Activated CD4-positive, alpha-beta T cell treated with anti-CD3 and anti-CD28 coated beads, Interleukin-2, amount 10 ng/mL, durations not matched to agents 7 days and 5 days (primary cell): Measurements from ENCODE around the gene ATF1. TPM values are rescaled to one million over a fixed set of nuclear protein-coding genes. Genes with fewer than 3 reads are reported as not detected.

Source experiments
- CTCF ChIA-PET: fragments of 350-600 bp; sonication (Branson Sonifier 250); formaldehyde crosslinking; loops from one replicate; lab custom pipeline; 2021; ENCODE audit warnings: antibody characterized with exemption; lab: Charles Lee
- POLR2A ChIA-PET: fragments of 350-600 bp; sonication (Branson Sonifier 250); formaldehyde crosslinking; loops from one replicate; lab custom pipeline; 2021; ENCODE audit warnings: antibody characterized with exemption; lab: Charles Lee
- DNase-seq: peaks from one replicate; pipeline ENCODE4 v3.0.0-alpha.2; 2020
- H3K27ac Mint-ChIP-seq: one replicate; pipeline ENCODE4 v1.8.0; 2021; ENCODE audit warnings: mild to moderate bottlenecking, moderate library complexity, mixed read lengths
- H3K27me3 Mint-ChIP-seq: one replicate; pipeline ENCODE4 v1.8.0; 2021; ENCODE audit warnings: mixed read lengths
- H3K36me3 Mint-ChIP-seq: one replicate; pipeline ENCODE4 v1.8.0; 2021; ENCODE audit warnings: low read depth, mixed read lengths
- H3K4me1 Mint-ChIP-seq: one replicate; pipeline ENCODE4 v1.8.0; 2021; ENCODE audit warnings: mixed read lengths
- H3K4me3 Mint-ChIP-seq: one replicate; pipeline ENCODE4 v1.8.0; 2021; ENCODE audit warnings: mild to moderate bottlenecking, moderate library complexity, mixed read lengths
- H3K9me3 Mint-ChIP-seq: one replicate; pipeline ENCODE4 v1.8.0; 2021; ENCODE audit warnings: mixed read lengths
- total RNA-seq, 2 experiments: library from RNA; stranded (reverse); gene quantifications; one replicate each; pipeline ENCODE4 v1.2.3, GENCODE V29; 2021

Gene ATF1
- total RNA-seq, 2 experiments from 2014 or later: 42.4 to 51.3 TPM

- no peak overlapping the region for H3K27ac Mint-ChIP-seq
- no peaks in the 10 kb centered on the region for H3K4me1 Mint-ChIP-seq
- no peaks in the 10 kb centered on the region for H3K9me3 Mint-ChIP-seq
- H3K4me3 Mint-ChIP-seq: no peak overlapping the region
- ChIA-PET CTCF (interaction anchor here (1.2 kb wide), 1 partner anchor 230 kb away, joined by 4 read pairs; the partner anchor contains the start of gene DIP2B), POLR2A (no interaction called here)
- DNase-seq: peak; percentile 27
- no peaks in the 10 kb centered on the region for H3K27me3 Mint-ChIP-seq
- peaks cover 48% of the 10 kb centered on the region for H3K36me3 Mint-ChIP-seq
These were observed 29.3 kb upstream of the ATF1 start for GRCh38 chr12:50734409-50735263.

GRCh38 chr12:50739611-50740010, 24.3 kb upstream of the ATF1 start:
- ChIA-PET POLR2A (interaction anchor here (0.5 kb wide), 1 partner anchor 480 kb away, joined by 3 read pairs; no protein-coding TSS in a partner anchor), CTCF (interaction anchor here (1.1 kb wide), 1 partner anchor 235 kb away, joined by 3 read pairs; the partner anchor contains the start of gene DIP2B)
- no peaks in the 10 kb centered on the region for H3K4me1 Mint-ChIP-seq
- no peaks in the 10 kb centered on the region for H3K9me3 Mint-ChIP-seq
- H3K36me3 Mint-ChIP-seq: peaks cover 63% of the 10 kb centered on the region
- no peak overlapping the region for H3K27ac Mint-ChIP-seq
- no peak for DNase-seq
- H3K4me3 Mint-ChIP-seq: no peak overlapping the region
- no peaks in the 10 kb centered on the region for H3K27me3 Mint-ChIP-seq

DNA sequence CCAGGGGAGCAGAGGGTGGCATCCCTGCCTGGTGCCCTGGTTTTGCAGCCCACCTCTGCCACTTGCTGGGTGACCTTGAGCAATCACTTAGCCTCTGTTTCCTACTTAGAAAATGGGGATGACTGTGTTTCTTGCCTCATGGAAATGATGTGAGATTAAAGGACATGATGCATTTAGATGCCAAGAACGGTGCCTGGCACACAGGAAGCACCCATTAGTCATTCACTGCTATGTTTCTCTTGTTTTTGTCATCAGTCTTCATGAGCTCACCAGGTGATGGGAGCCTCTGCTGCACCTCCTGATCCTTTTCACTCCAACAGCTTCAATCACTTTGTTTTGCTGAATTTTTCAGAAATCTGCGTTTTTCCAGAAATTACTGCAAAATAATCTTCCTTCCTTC, 23.6 kb upstream of the ATF1 start:
- Mint-ChIP-seq H3K27ac (no peak overlapping the region), H3K9me3 (no peaks in the 10 kb centered on the region), H3K36me3 (peaks cover 59% of the 10 kb centered on the region), H3K4me1 (no peaks in the 10 kb centered on the region), H3K4me3 (no peak overlapping the region), H3K27me3 (no peaks in the 10 kb centered on the region)
- CTCF ChIA-PET: interaction anchor here (1.1 kb wide), 1 partner anchor 236 kb away, joined by 3 read pairs; the partner anchor contains the start of gene DIP2B
- DNase-seq: no peak
- POLR2A ChIA-PET: interaction anchor here (0.7 kb wide), 1 partner anchor 318 kb away, joined by 3 read pairs; no protein-coding TSS in a partner anchor

DNA sequence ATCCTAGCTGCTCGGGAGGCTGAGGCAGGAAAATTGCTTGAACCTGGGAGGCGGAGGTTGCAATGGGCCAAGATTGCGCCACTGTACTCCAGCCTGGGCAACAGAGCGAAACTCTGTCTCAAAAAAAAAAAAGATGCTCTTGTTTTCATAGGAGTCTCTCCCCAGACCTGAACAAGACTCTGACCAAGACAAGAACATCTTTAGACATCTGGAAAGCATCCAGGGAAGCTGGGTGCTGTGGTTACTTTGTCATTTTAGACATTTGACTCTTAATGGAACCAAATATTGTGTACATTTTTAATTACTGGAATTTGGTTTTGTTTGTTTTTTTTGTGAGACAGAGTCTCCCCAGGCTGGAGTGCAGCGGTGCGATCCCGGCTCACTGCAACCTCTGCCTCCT, 21.1 kb upstream of the ATF1 start:
- ChIA-PET POLR2A (no interaction called here), CTCF (no interaction called here)
- Mint-ChIP-seq H3K4me1 (no peaks in the 10 kb centered on the region), H3K36me3 (peaks cover 60% of the 10 kb centered on the region), H3K4me3 (no peak overlapping the region), H3K27ac (no peak overlapping the region), H3K27me3 (no peaks in the 10 kb centered on the region), H3K9me3 (no peaks in the 10 kb centered on the region)
- DNase-seq: no peak

- CTCF ChIA-PET: no interaction called here
- POLR2A ChIA-PET: no interaction called here
- no peak overlapping the region for H3K27ac Mint-ChIP-seq
- H3K4me3 Mint-ChIP-seq: no peak overlapping the region
- DNase-seq: no peak
- H3K9me3 Mint-ChIP-seq: no peaks in the 10 kb centered on the region
- H3K4me1 Mint-ChIP-seq: no peaks in the 10 kb centered on the region
- H3K27me3 Mint-ChIP-seq: no peaks in the 10 kb centered on the region
- peaks cover 46% of the 10 kb centered on the region for H3K36me3 Mint-ChIP-seq
These were observed 18.0 kb upstream of the ATF1 start for GRCh38 chr12:50745861-50746260.

- POLR2A ChIA-PET: no interaction called here
- H3K9me3 Mint-ChIP-seq: no peaks in the 10 kb centered on the region
These were observed 17.5 kb upstream of the ATF1 start for GRCh38 chr12:50746431-50746830.

DNA sequence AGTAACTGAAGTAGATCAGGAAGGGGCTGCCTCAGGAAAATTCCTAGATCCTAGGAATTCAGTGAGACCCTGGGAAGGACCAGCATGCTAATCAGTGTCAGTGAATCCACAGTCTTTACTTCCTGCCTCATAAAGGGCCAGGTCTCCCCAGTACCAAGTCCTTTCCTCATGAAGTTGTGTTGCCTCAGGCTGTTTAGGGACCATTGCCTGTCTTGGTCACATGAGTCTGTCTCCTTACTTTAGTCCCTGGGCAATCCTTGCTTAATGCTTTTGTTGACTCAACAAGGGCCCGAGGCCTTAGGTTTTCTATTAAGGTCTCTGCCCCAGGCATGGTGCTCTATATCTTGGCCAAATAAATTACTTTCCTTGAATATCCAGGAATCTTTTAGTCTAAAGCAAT, 16.1 kb upstream of the ATF1 start:
- Mint-ChIP-seq H3K4me1 (no peaks in the 10 kb centered on the region), H3K36me3 (peaks cover 32% of the 10 kb centered on the region), H3K27ac (no peak overlapping the region), H3K27me3 (no peaks in the 10 kb centered on the region), H3K4me3 (no peak overlapping the region), H3K9me3 (no peaks in the 10 kb centered on the region)
- no peak for DNase-seq
- ChIA-PET CTCF (no interaction called here), POLR2A (no interaction called here)

More at GRCh38 chr12:50746431-50746830, 17.5 kb upstream of the ATF1 start:
- H3K36me3 Mint-ChIP-seq: peaks cover 41% of the 10 kb centered on the region
- H3K27ac Mint-ChIP-seq: no peak overlapping the region
- CTCF ChIA-PET: no interaction called here
- DNase-seq: no peak
- no peaks in the 10 kb centered on the region for H3K27me3 Mint-ChIP-seq
- H3K4me3 Mint-ChIP-seq: no peak overlapping the region
- H3K4me1 Mint-ChIP-seq: no peaks in the 10 kb centered on the region

GRCh38 chr12:50749459-50749882, 14.4 kb upstream of the ATF1 start:
- Mint-ChIP-seq H3K27ac (no peak overlapping the region), H3K4me3 (no peak overlapping the region), H3K9me3 (no peaks in the 10 kb centered on the region), H3K27me3 (no peaks in the 10 kb centered on the region), H3K4me1 (no peaks in the 10 kb centered on the region), H3K36me3 (peaks cover 28% of the 10 kb centered on the region)
- POLR2A ChIA-PET: no interaction called here
- CTCF ChIA-PET: no interaction called here
- no peak for DNase-seq

GRCh38 chr12:50750366-50750765, 13.5 kb upstream of the ATF1 start:
- Mint-ChIP-seq H3K36me3 (peaks cover 25% of the 10 kb centered on the region), H3K4me1 (no peaks in the 10 kb centered on the region), H3K27ac (no peak overlapping the region), H3K27me3 (no peaks in the 10 kb centered on the region), H3K4me3 (no peak overlapping the region), H3K9me3 (no peaks in the 10 kb centered on the region)
- DNase-seq: no peak
- ChIA-PET POLR2A (no interaction called here), CTCF (interaction anchor here (1.0 to 1.5 kb wide), 2 partner anchors 9 to 15 kb away, joined by 3 read pairs; no protein-coding TSS in a partner anchor)

DNA sequence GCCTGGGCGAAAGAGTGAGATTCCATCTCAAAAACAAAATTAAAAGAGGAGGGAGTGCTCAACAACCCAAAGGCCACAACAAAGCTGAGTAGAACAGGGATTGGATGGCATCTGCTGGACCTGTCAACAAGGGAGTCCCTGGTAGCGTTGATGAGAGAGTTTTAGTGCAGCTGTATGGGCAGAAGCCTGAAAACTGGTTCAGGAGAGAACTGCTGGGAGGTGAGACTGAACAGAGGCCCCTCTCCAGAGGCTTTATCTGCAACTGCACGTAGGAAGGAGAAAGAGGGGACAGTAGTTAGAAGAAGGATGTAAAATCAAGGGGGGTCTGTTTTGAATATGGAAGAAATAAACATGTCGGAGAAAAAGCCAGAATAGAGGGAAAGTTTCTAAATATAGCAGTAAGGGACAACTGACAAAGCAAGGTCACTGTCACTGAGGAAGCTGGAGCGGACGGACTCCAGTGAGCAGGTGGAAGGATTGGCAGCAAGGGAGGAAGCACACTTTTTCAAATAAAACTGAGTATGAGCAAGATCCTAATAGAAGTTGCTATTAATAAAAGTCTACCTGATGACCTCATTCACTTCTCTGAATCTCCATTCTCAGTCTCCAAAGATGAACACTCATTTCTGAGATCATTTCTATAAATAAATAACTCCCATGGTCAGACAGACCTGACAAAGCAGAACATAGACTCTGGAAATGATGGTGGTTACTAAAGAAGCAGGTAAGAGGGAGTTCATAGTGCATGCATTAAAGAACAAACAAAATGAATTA, 11.8 kb upstream of the ATF1 start:
- H3K4me3 Mint-ChIP-seq: no peak overlapping the region

DNA sequence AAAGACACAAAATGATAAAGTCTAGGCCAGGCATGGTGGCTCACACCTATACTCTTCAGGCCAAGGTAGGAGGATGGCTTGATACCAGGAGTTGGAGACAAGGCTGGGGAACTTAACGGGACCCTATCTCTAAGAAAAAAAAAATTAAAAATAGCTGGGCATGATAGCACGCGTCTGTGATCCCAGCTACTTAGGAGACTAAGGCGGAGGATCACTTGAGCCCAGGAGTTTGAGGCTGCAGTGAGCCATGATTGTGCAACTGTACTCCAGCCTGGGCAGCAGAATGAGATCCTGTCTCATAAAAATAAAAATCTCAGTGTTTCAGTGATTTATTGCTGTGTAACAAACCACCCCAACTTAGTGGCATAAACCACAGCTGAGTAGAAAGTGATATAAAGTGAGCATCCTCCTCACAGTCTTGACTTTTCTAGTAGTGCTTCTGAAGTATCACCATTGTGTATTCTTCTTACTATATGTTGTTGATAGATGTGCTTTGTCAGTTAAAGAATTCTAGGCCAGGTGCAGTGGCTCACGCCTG, 10.6 kb upstream of the ATF1 start:
- Mint-ChIP-seq H3K9me3 (no peaks in the 10 kb centered on the region), H3K4me3 (no peak overlapping the region), H3K27ac (no peak overlapping the region), H3K27me3 (no peaks in the 10 kb centered on the region), H3K36me3 (peaks cover 7% of the 10 kb centered on the region), H3K4me1 (peaks cover 3% of the 10 kb centered on the region)
- POLR2A ChIA-PET: no interaction called here
- CTCF ChIA-PET: interaction anchor here (0.6 kb wide), 1 partner anchor 214 kb away, joined by 3 read pairs; no protein-coding TSS in a partner anchor
- no peak for DNase-seq

More for the DNA sequence above, 11.8 kb upstream of the ATF1 start:
- DNase-seq: no peak
- H3K9me3 Mint-ChIP-seq: no peaks in the 10 kb centered on the region
- H3K36me3 Mint-ChIP-seq: peaks cover 16% of the 10 kb centered on the region
- H3K27ac Mint-ChIP-seq: no peak overlapping the region
- peaks cover 3% of the 10 kb centered on the region for H3K4me1 Mint-ChIP-seq
- ChIA-PET POLR2A (no interaction called here), CTCF (no interaction called here)
- no peaks in the 10 kb centered on the region for H3K27me3 Mint-ChIP-seq

GRCh38 chr12:50764286-50765094, 589 bp downstream of the ATF1 start:
- Mint-ChIP-seq H3K27me3 (no peaks in the 10 kb centered on the region), H3K9me3 (no peaks in the 10 kb centered on the region), H3K4me3 (peak overlapping the region; percentile 77), H3K4me1 (peaks cover 35% of the 10 kb centered on the region), H3K27ac (peak overlapping the region; percentile 87), H3K36me3 (peaks cover 9% of the 10 kb centered on the region)
- ChIA-PET CTCF (interaction anchor here (0.5 to 2.3 kb wide), 19 partner anchors 10 to 577 kb away, joined by 3 to 12 read pairs (median 4); partner anchors contain the start of gene BIN2), POLR2A (interaction anchor here (0.7 to 1.3 kb wide), 2 partner anchors 262 to 285 kb away, joined by 3 to 5 read pairs; partner anchors contain the start of gene SLC11A2)
- DNase-seq: peak; percentile 62
